Transverse colon (tissue), 3 donors: ENCODE measurements around the gene FYB2.

Source experiments
- CTCF ChIP-seq, 5 experiments: fragments of 200-600 bp in 3 of 5; fragments of 450-650 bp in 2 of 5; sonication (generic) in 3 of 5; IDR thresholded peaks; 1 replicate in 2 of 5; 2 replicates in 3 of 5; pipeline ENCODE4 v1.5.1; 2016 to 2017; ENCODE audit warnings: antibody characterized with exemption in 5 of 5, inconsistent platforms in 3 of 5, mild to moderate bottlenecking in 2 of 5, moderate library complexity in 1 of 5
- POLR2A ChIP-seq: fragments of 450-650 bp; IDR thresholded peaks from one replicate; pipeline ENCODE4 v1.6.1; 2016; ENCODE audit warnings: antibody characterized with exemption, mild to moderate bottlenecking, moderate library complexity

GRCh38 chr1:56819387-56819899 is at the start of gene FYB2:
- no peak for TF ChIP-seq CTCF (IDR thresholded peaks at IDR 0.05)
- no peak for TF ChIP-seq POLR2A
